MM.1S (cell line): Measurements from ENCODE around the gene ENOX1.

Source experiments
- DNase-seq: peaks from one replicate; pipeline ENCODE4 v3.0.0-alpha.2; 2015
- H2AFZ ChIP-seq: fragments of 300-600 bp; sonication (generic); 2 replicates; pipeline ENCODE4 v1.6.0; 2016; ENCODE audit warnings: antibody characterized with exemption, low read length
- H3F3A ChIP-seq: fragments of 300-600 bp; sonication (generic); 2 replicates; pipeline ENCODE4 v1.6.1; 2016; ENCODE audit warnings: mild to moderate bottlenecking, antibody characterized with exemption, low read length, moderate library complexity, mixed read lengths; ENCODE audit not compliant: insufficient read depth
- H3K27ac ChIP-seq: fragments of 300-600 bp; sonication (generic); 2 replicates; pipeline ENCODE4 v1.5.1; 2016; ENCODE audit warnings: mild to moderate bottlenecking, low read length
- H3K27me3 ChIP-seq: fragments of 300-600 bp; sonication (generic); replicated peaks from 2 replicates; pipeline ENCODE4 v1.6.0; 2016; ENCODE audit warnings: low read length; ENCODE audit not compliant: insufficient read depth
- H3K36me3 ChIP-seq: fragments of 300-600 bp; sonication (generic); replicated peaks from 2 replicates; pipeline ENCODE4 v1.6.1; 2016; ENCODE audit warnings: mild to moderate bottlenecking, low read length, mixed read lengths; ENCODE audit not compliant: insufficient read depth
- H3K4me1 ChIP-seq: fragments of 300-600 bp; sonication (generic); 2 replicates; pipeline ENCODE4 v1.6.1; 2016; ENCODE audit warnings: low read length, mixed read lengths
- H3K4me2 ChIP-seq: fragments of 300-600 bp; sonication (generic); 2 replicates; pipeline ENCODE4 v1.6.0; 2016; ENCODE audit warnings: low read depth, low read length
- H3K4me3 ChIP-seq: fragments of 300-600 bp; sonication (generic); 2 replicates; pipeline ENCODE4 v1.5.1; 2016; ENCODE audit warnings: low read length, mixed read lengths
- H3K79me2 ChIP-seq: fragments of 300-600 bp; sonication (generic); 2 replicates; pipeline ENCODE4 v1.6.1; 2016; ENCODE audit warnings: mixed run types, low read length, mixed read lengths
- H3K9ac ChIP-seq: fragments of 300-600 bp; sonication (generic); 2 replicates; pipeline ENCODE4 v1.6.1; 2016; ENCODE audit warnings: low read length, mixed read lengths
- H3K9me2 ChIP-seq: fragments of 300-600 bp; sonication (generic); replicated peaks from 2 replicates; pipeline ENCODE4 v1.6.1; 2016; ENCODE audit warnings: mild to moderate bottlenecking, low read length, mixed read lengths; ENCODE audit not compliant: insufficient read depth
- H3K9me3 ChIP-seq: fragments of 300-600 bp; sonication (generic); replicated peaks from 2 replicates; pipeline ENCODE4 v1.6.1; 2016; ENCODE audit warnings: mild to moderate bottlenecking, low read length, mixed read lengths; ENCODE audit not compliant: insufficient read depth
- H4K20me1 ChIP-seq: fragments of 300-600 bp; sonication (generic); 2 replicates; pipeline ENCODE4 v1.6.1; 2016; ENCODE audit warnings: mild to moderate bottlenecking, low read length, moderate library complexity, mixed read lengths; ENCODE audit not compliant: insufficient read depth
- CTCF ChIP-seq: fragments of 300-600 bp; sonication (generic); IDR thresholded peaks from 2 replicates; pipeline ENCODE4 v1.5.1; 2016; ENCODE audit warnings: antibody characterized with exemption, low read length, mixed read lengths
- EZH2 ChIP-seq: fragments of 300-600 bp; sonication (generic); optimal IDR thresholded peaks from 2 replicates; pipeline ENCODE3; 2017; ENCODE audit warnings: low read depth, mild to moderate bottlenecking, antibody characterized with exemption, low read length, mixed read lengths
- EZH2phosphoT487 ChIP-seq: fragments of 300-600 bp; sonication (generic); IDR thresholded peaks from 2 replicates; pipeline ENCODE4 v1.6.1; 2018; ENCODE audit warnings: antibody characterized with exemption, low read length

The ENOX1 gene

GRCh38 chr13:43640476-43640875, 146.3 kb downstream of the ENOX1 start:
- Histone ChIP-seq H3K9me3 (no peaks in the 10 kb centered on the region), H3K36me3 (no peaks in the 10 kb centered on the region), H3K27ac (no peak overlapping the region), H3K9ac (no peak overlapping the region), H3F3A (no peaks in the 10 kb centered on the region), H3K79me2 (no peaks in the 10 kb centered on the region), H3K27me3 (no peaks in the 10 kb centered on the region), H3K4me1 (no peaks in the 10 kb centered on the region), H2AFZ (no peak overlapping the region), H4K20me1 (no peaks in the 10 kb centered on the region), H3K9me2 (no peaks in the 10 kb centered on the region), H3K4me2 (no peak overlapping the region), H3K4me3 (no peak overlapping the region)
- no peak for TF ChIP-seq EZH2
- TF ChIP-seq EZH2phosphoT487: no peak
- no peak for TF ChIP-seq CTCF
- DNase-seq: no peak

DNA sequence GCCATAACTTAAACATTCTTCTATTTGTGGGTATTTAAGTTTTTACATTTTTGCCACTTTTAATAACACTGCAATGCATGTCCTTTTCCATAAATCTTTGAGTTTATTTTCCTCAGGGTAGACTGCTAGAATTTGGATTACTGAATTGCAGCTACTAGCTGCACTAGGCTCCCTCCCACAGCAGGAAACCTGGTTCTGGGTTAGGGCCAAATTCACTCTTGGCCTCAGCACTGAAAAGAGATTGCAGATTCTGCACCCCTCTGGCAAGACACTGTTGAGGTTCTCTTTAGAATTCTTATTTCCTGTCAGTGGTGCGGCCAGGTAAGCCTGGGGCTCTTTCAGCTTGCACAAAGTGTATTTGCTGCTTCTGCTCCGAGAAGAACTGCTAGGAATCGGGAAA, 155.7 kb downstream of the ENOX1 start:
- no peaks in the 10 kb centered on the region for H3F3A ChIP-seq
- H3K27me3 ChIP-seq: no peaks in the 10 kb centered on the region
- H3K36me3 ChIP-seq: no peaks in the 10 kb centered on the region
- H3K79me2 ChIP-seq: no peaks in the 10 kb centered on the region
- H3K4me2 ChIP-seq: no peak overlapping the region
- no peaks in the 10 kb centered on the region for H3K9me3 ChIP-seq
- no peak overlapping the region for H2AFZ ChIP-seq
- H3K4me1 ChIP-seq: no peaks in the 10 kb centered on the region
- DNase-seq: no peak
- H3K4me3 ChIP-seq: no peak overlapping the region
- H4K20me1 ChIP-seq: no peaks in the 10 kb centered on the region
- no peak for TF ChIP-seq CTCF
- no peak for TF ChIP-seq EZH2
- TF ChIP-seq EZH2phosphoT487: no peak
- no peak overlapping the region for H3K9ac ChIP-seq
- H3K27ac ChIP-seq: no peak overlapping the region
- no peaks in the 10 kb centered on the region for H3K9me2 ChIP-seq

GRCh38 chr13:43629691-43630480, 156.9 kb downstream of the ENOX1 start:
- H3K4me1 ChIP-seq: no peaks in the 10 kb centered on the region
- H3K4me2 ChIP-seq: no peak overlapping the region
- H3F3A ChIP-seq: no peaks in the 10 kb centered on the region
- no peaks in the 10 kb centered on the region for H3K36me3 ChIP-seq
- no peaks in the 10 kb centered on the region for H3K9me3 ChIP-seq
- H3K27me3 ChIP-seq: no peaks in the 10 kb centered on the region
- H3K9me2 ChIP-seq: no peaks in the 10 kb centered on the region
- no peaks in the 10 kb centered on the region for H4K20me1 ChIP-seq
- no peak overlapping the region for H3K9ac ChIP-seq
- no peak overlapping the region for H3K4me3 ChIP-seq
- no peaks in the 10 kb centered on the region for H3K79me2 ChIP-seq
- TF ChIP-seq CTCF: no peak
- TF ChIP-seq EZH2: no peak
- no peak for TF ChIP-seq EZH2phosphoT487
- DNase-seq: no peak
- no peak overlapping the region for H2AFZ ChIP-seq
- H3K27ac ChIP-seq: no peak overlapping the region
